Left ventricle myocardium superior (tissue), 1 donor: ENCODE data around the gene CDKL2. TPM values are rescaled to one million over a fixed set of nuclear protein-coding genes. Genes with fewer than 3 reads are reported as not detected.
A peak's percentile ranks its signal among the peaks of the same experiment; 100 is the strongest.

ENCODE experiments used
- ATAC-seq: fragments of 200-7000 bp; cut with Tn5 transposase; one replicate; pipeline ENCODE4 v1.9.1; 2020; ENCODE audit warnings: mild to moderate bottlenecking, moderate library complexity
- DNase-seq: peaks from one replicate; pipeline ENCODE4 v3.0.0-alpha.2; 2020
- intact Hi-C: fragments of 100-400 bp; cut with micrococcal nuclease; formaldehyde crosslinking; loops from one replicate; pipeline ENCODE4 v1.11.0; 2022
- total RNA-seq: library from RNA; stranded (reverse); fragmentation: NEBNext Ultra II Directional; extraction: Animal tissue kit (Norgen Biotek cat#: 25700); gene quantifications from one replicate; pipeline ENCODE4 v1.2.1, GENCODE V29; 2021
- donor health status: DM: no; HTN: yes; CAD: no; lungs with severe emphysema.

CDKL2 gene
- total RNA-seq, 1 donor from 2014 or later, result 0.64 TPM

- no peak for DNase-seq
- intact Hi-C loops, result no loop called here
- ATAC-seq, result peak; percentile 44
These were observed 23.6 kb upstream of the CDKL2 start for GRCh38 chr4:75653845-75654503.

- ATAC-seq (no peak), DNase-seq (no peak)
- intact Hi-C loops, result no loop called here
These were observed 13.8 kb upstream of the CDKL2 start for GRCh38 chr4:75644095-75644494.

GRCh38 chr4:75643651-75644050 is 13.3 kb upstream of the CDKL2 start:
- DNase-seq, result no peak
- intact Hi-C loops, result no loop called here
- ATAC-seq, result no peak

- intact Hi-C loops, result no loop called here
- ATAC-seq (no peak), DNase-seq (no peak)
These were observed 8.9 kb upstream of the CDKL2 start for GRCh38 chr4:75639124-75639695.

GRCh38 chr4:75637827-75638226 is 7.5 kb upstream of the CDKL2 start:
- DNase-seq (no peak), ATAC-seq (no peak)
- intact Hi-C loops, result no loop called here

GRCh38 chr4:75637176-75637575 is 6.8 kb upstream of the CDKL2 start:
- DNase-seq (no peak), ATAC-seq (no peak)
- intact Hi-C loops, result no loop called here

- DNase-seq, result no peak
- intact Hi-C loops, result no loop called here
- ATAC-seq, result no peak
These were observed 4.6 kb upstream of the CDKL2 start for GRCh38 chr4:75634951-75635350.

- intact Hi-C loops, result no loop called here
- DNase-seq (no peak), ATAC-seq (no peak)
These were observed 4.0 kb upstream of the CDKL2 start for GRCh38 chr4:75634281-75634680.

GRCh38 chr4:75633846-75634245 is 3.5 kb upstream of the CDKL2 start:
- intact Hi-C loops, result no loop called here
- DNase-seq (no peak), ATAC-seq (no peak)

GRCh38 chr4:75630937-75631329 is 605 bp upstream of the CDKL2 start:
- ATAC-seq (peak; percentile 30), DNase-seq (no peak)
- intact Hi-C loops, result no loop called here

- intact Hi-C loops, result no loop called here
- no peak for DNase-seq
- ATAC-seq, result no peak
These were observed 1.1 kb downstream of the CDKL2 start for GRCh38 chr4:75629239-75629638.

- no peak for ATAC-seq
- intact Hi-C loops, result no loop called here
- no peak for DNase-seq
These were observed 7.3 kb downstream of the CDKL2 start for GRCh38 chr4:75623026-75623425.

- ATAC-seq, result no peak
- intact Hi-C loops, result no loop called here
- DNase-seq, result no peak
These were observed 8.6 kb downstream of the CDKL2 start for GRCh38 chr4:75621715-75622114.

- intact Hi-C loops, result no loop called here
- ATAC-seq (no peak), DNase-seq (no peak)
These were observed 18.0 kb downstream of the CDKL2 start for GRCh38 chr4:75612306-75612705.

GRCh38 chr4:75605928-75606327 is 24.4 kb downstream of the CDKL2 start:
- intact Hi-C loops, result no loop called here
- no peak for ATAC-seq
- DNase-seq, result no peak

- DNase-seq (peak; percentile 34), ATAC-seq (peak; percentile 40)
- intact Hi-C loops, result no loop called here
These were observed 30.7 kb downstream of the CDKL2 start for GRCh38 chr4:75599647-75600046.

- ATAC-seq, result no peak
- intact Hi-C loops, result no loop called here
- DNase-seq, result no peak
These were observed 31.9 kb downstream of the CDKL2 start for GRCh38 chr4:75598390-75598789.

GRCh38 chr4:75596061-75596460 is 34.3 kb downstream of the CDKL2 start:
- intact Hi-C loops, result no loop called here
- DNase-seq (no peak), ATAC-seq (no peak)

GRCh38 chr4:75593393-75593792 is 36.9 kb downstream of the CDKL2 start:
- DNase-seq (no peak), ATAC-seq (no peak)
- intact Hi-C loops, result no loop called here

- intact Hi-C loops, result no loop called here
- DNase-seq, result no peak
- ATAC-seq, result no peak
These were observed 46.3 kb downstream of the CDKL2 start for GRCh38 chr4:75584067-75584466.

- no peak for DNase-seq
- intact Hi-C loops, result no loop called here
- ATAC-seq, result no peak
These were observed 62.6 kb downstream of the CDKL2 start for GRCh38 chr4:75567725-75568124.
